Posterior cingulate gyrus (tissue), 11 donors: ENCODE data around the gene MROH2B.

ENCODE experiments used
- DNase-seq, 10 donors: peaks; one replicate each; pipeline versions ENCODE4 v3.0.0 to v3.0.0-alpha.2; 2020 to 2021; ENCODE audit warnings: mixed read lengths in 3 of 10
- intact Hi-C: fragments of 100-400 bp; cut with DNase I; formaldehyde crosslinking; loops from one replicate; pipeline ENCODE4 v1.15.1; 2023

Gene MROH2B

GRCh38 chr5:41071242-41071641, at the start of gene MROH2B:
TSS of gene MROH2B (minus strand) at chr5:41071342. CDS start at chr5:41070852, 490 bp downstream.
- intact Hi-C loops: no loop called here
- DNase-seq: no peak

GRCh38 chr5:41120600-41120999, 49.5 kb upstream of the MROH2B start:
- DNase-seq: peak in 2 of 10 donors; percentile 41 to 53
- intact Hi-C loops: no loop called here

GRCh38 chr5:41118177-41118576, 47.0 kb upstream of the MROH2B start:
- DNase-seq: no peak
- intact Hi-C loops: no loop called here

GRCh38 chr5:41115281-41115680, 44.1 kb upstream of the MROH2B start:
- DNase-seq: no peak
- intact Hi-C loops: no loop called here

GRCh38 chr5:41112486-41113455, 41.6 kb upstream of the MROH2B start:
- intact Hi-C loops: no loop called here
- DNase-seq: no peak

- intact Hi-C loops: no loop called here
Measured at GRCh38 chr5:41109186-41109585, 38.0 kb upstream of the MROH2B start.

GRCh38 chr5:41102341-41102740, 31.2 kb upstream of the MROH2B start:
- no peak for DNase-seq
- intact Hi-C loops: no loop called here

More at GRCh38 chr5:41109186-41109585, 38.0 kb upstream of the MROH2B start:
- DNase-seq: no peak

GRCh38 chr5:41097642-41098041, 26.5 kb upstream of the MROH2B start:
- intact Hi-C loops: no loop called here
- DNase-seq: no peak

GRCh38 chr5:41095324-41096101, 24.4 kb upstream of the MROH2B start:
- intact Hi-C loops: no loop called here
- DNase-seq: no peak

- intact Hi-C loops: no loop called here
Measured at GRCh38 chr5:41094871-41095270, 23.7 kb upstream of the MROH2B start.

GRCh38 chr5:41093803-41094202, 22.7 kb upstream of the MROH2B start:
- DNase-seq: no peak
- intact Hi-C loops: no loop called here

More at GRCh38 chr5:41094871-41095270, 23.7 kb upstream of the MROH2B start:
- no peak for DNase-seq

- intact Hi-C loops: no loop called here
Measured at GRCh38 chr5:41087461-41087860, 16.3 kb upstream of the MROH2B start.

GRCh38 chr5:41083306-41083705, 12.2 kb upstream of the MROH2B start:
- intact Hi-C loops: no loop called here
- DNase-seq: no peak

More at GRCh38 chr5:41087461-41087860, 16.3 kb upstream of the MROH2B start:
- no peak for DNase-seq

GRCh38 chr5:41071975-41072374, 833 bp upstream of the MROH2B start:
- DNase-seq: no peak
- intact Hi-C loops: no loop called here

- intact Hi-C loops: no loop called here
- DNase-seq: no peak
Measured at GRCh38 chr5:41067714-41068568, 3.2 kb downstream of the MROH2B start.

- intact Hi-C loops: no loop called here
- DNase-seq: no peak
Measured at GRCh38 chr5:41065691-41066335, 5.3 kb downstream of the MROH2B start.

GRCh38 chr5:41057940-41058339, 13.2 kb downstream of the MROH2B start:
- intact Hi-C loops: no loop called here
- DNase-seq: peak in 1 of 10 donors; percentile 46

- no peak for DNase-seq
- intact Hi-C loops: no loop called here
Measured at GRCh38 chr5:41057231-41057630, 13.9 kb downstream of the MROH2B start.

- DNase-seq: no peak
- intact Hi-C loops: no loop called here
Measured at GRCh38 chr5:41048986-41049385, 22.2 kb downstream of the MROH2B start.
